OCI-LY1 (cell line): ENCODE results near the gene KIFC3.

ENCODE experiments used
- EZH2 ChIP-seq: fragments of 200-600 bp; sonication (generic), shearing (Covaris generic); IDR thresholded peaks from 2 replicates; pipeline ENCODE4 v1.8.0; 2017; ENCODE audit warnings: borderline replicate concordance, mixed run types, mild to moderate bottlenecking, antibody characterized with exemption, low read length, moderate library complexity, mixed read lengths
- TF ChIP-seq, protein P1 (sequence below): fragments of 200-600 bp; sonication (generic), shearing (Covaris generic); IDR thresholded peaks from 2 replicates; pipeline ENCODE4 v1.5.1; 2017; ENCODE audit warnings: mild to moderate bottlenecking, antibody characterized with exemption, low read length, moderate library complexity, mixed read lengths

DNA sequence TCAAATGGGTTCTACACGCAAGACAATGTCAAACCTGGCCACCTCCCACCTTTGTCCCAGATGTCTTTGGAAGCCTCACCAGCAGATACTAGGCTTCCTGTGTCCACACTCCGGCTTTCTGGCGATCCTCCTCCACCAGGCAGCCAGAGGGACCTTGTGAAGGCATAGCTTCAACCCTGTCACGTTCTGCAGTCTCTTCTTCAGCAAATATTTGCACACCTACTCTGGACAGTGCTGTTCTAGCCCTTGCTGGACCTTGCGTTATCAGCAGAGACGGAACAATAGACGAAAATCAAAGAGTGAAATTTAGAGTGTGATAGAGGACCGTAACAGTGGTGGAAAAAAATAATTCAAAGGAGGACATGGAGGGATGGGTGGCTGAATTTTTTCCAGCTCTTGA is 38.5 kb upstream of the KIFC3 start:
- TF ChIP-seq, protein P1, sequence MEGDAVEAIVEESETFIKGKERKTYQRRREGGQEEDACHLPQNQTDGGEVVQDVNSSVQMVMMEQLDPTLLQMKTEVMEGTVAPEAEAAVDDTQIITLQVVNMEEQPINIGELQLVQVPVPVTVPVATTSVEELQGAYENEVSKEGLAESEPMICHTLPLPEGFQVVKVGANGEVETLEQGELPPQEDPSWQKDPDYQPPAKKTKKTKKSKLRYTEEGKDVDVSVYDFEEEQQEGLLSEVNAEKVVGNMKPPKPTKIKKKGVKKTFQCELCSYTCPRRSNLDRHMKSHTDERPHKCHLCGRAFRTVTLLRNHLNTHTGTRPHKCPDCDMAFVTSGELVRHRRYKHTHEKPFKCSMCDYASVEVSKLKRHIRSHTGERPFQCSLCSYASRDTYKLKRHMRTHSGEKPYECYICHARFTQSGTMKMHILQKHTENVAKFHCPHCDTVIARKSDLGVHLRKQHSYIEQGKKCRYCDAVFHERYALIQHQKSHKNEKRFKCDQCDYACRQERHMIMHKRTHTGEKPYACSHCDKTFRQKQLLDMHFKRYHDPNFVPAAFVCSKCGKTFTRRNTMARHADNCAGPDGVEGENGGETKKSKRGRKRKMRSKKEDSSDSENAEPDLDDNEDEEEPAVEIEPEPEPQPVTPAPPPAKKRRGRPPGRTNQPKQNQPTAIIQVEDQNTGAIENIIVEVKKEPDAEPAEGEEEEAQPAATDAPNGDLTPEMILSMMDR = no peak
- TF ChIP-seq EZH2 = no peak
